Testis (tissue), 3 donors: ENCODE measurements around the gene MORC2. TPM values are rescaled to one million over a fixed set of nuclear protein-coding genes. Genes with fewer than 3 reads are reported as not detected.

Experiments used
- DNase-seq: peaks from one replicate; pipeline ENCODE4 v3.0.0-alpha.2; 2019
- H3K27ac ChIP-seq, 2 donors: fragments of 200-600 bp; sonication (generic); one replicate each; pipeline ENCODE4 v1.5.1; 2019
- H3K27me3 ChIP-seq: fragments of 200-600 bp; sonication (generic); one replicate; pipeline ENCODE4 v1.5.1; 2019
- H3K36me3 ChIP-seq: fragments of 200-600 bp; sonication (generic); one replicate; pipeline ENCODE4 v1.5.1; 2017; ENCODE audit warnings: low read depth; ENCODE audit errors: missing control alignments
- H3K4me1 ChIP-seq: fragments of 200-600 bp; sonication (generic); one replicate; pipeline ENCODE4 v1.5.1; 2019
- H3K4me3 ChIP-seq, 2 donors: fragments of 200-600 bp; sonication (generic); one replicate each; pipeline ENCODE4 v1.5.1; 2017 to 2019
- H3K9me3 ChIP-seq: fragments of 200-600 bp; sonication (generic); one replicate; pipeline ENCODE4 v1.5.1; 2017
- CTCF ChIP-seq, 3 experiments: fragments of 450-650 bp in 2 of 3; fragments of 200-600 bp in 1 of 3; sonication (generic) in 1 of 3; IDR thresholded peaks; one replicate each; pipeline ENCODE4 v1.5.1; 2016 to 2019; ENCODE audit warnings: antibody characterized with exemption in 3 of 3, mild to moderate bottlenecking in 2 of 3, moderate library complexity in 1 of 3
- POLR2A ChIP-seq: fragments of 450-650 bp; IDR thresholded peaks from one replicate; pipeline ENCODE4 v1.6.1; 2017; ENCODE audit warnings: antibody characterized with exemption, mild to moderate bottlenecking, moderate library complexity
- WGBS, 2 donors: methylation state at CpG; one replicate each; pipeline ENCODE4 v1.1.5; 2018; 5-methylcytosine and 5-hydroxymethylcytosine counted together
- intact Hi-C: fragments of 100-400 bp; cut with DNase I; formaldehyde crosslinking; loops from one replicate; pipeline ENCODE4 v1.15.1; 2023; ENCODE audit warnings: low total_unique reads
- polyA plus RNA-seq: library from polyadenylated mRNA; stranded (reverse); fragments of 350-450 nt; fragmentation: Illumina TruSeq; extraction: RNeasy Lipid Tissue Mini Kit (QIAGEN cat#74804); gene quantifications from one replicate; pipeline ENCODE4 v1.2.3, GENCODE V29; 2014; ENCODE audit warnings: low read depth, low replicate concordance; ENCODE audit not compliant: insufficient read depth
- total RNA-seq, 2 donors: library from RNA; depleted of rRNA; stranded (reverse); fragments of >200 nt; gene quantifications; one replicate each; pipeline ENCODE4 v1.2.3, GENCODE V29; 2016

MORC2 gene
- total and polyA plus RNA-seq, 3 donors from 2014 or later, result 64.8 to 81.0 (median 65.5) TPM

- H3K36me3 ChIP-seq, result no peaks in the 10 kb centered on the region
- 97 to 99% methylated on average over 4 of the region's 4 CpGs for WGBS, 2 donors
- no peaks in the 10 kb centered on the region for H3K9me3 ChIP-seq
- TF ChIP-seq POLR2A (no peak), CTCF (IDR thresholded peaks at IDR 0.05) (no peak)
- DNase-seq, result no peak
- no peak overlapping the region for H3K27ac ChIP-seq
- H3K27me3 ChIP-seq, result no peaks in the 10 kb centered on the region
- H3K4me1 ChIP-seq, result no peaks in the 10 kb centered on the region
- H3K4me3 ChIP-seq, result no peak overlapping the region
- intact Hi-C loops, result no loop called here
These were observed 13.4 kb downstream of the MORC2 start for GRCh38 chr22:30955153-30955552.

GRCh38 chr22:30953206-30953605 lies 15.4 kb downstream of the MORC2 start:
- Histone ChIP-seq H3K36me3 (no peaks in the 10 kb centered on the region), H3K9me3 (no peaks in the 10 kb centered on the region), H3K27me3 (no peaks in the 10 kb centered on the region), H3K4me1 (no peaks in the 10 kb centered on the region), H3K4me3 (no peak overlapping the region), H3K27ac (no peak overlapping the region)
- intact Hi-C loops, result no loop called here
- TF ChIP-seq CTCF (IDR thresholded peaks at IDR 0.05) (no peak), POLR2A (no peak)
- no peak for DNase-seq
- 93 to 100% methylated on average over 2 of the region's 2 CpGs for whole genome bisulfite sequencing, 2 donors

GRCh38 chr22:30949934-30950660 lies 18.5 kb downstream of the MORC2 start:
- no peak for DNase-seq
- no peaks in the 10 kb centered on the region for H3K4me1 ChIP-seq
- no peaks in the 10 kb centered on the region for H3K9me3 ChIP-seq
- no peak for TF ChIP-seq CTCF (IDR thresholded peaks at IDR 0.05)
- no peak for TF ChIP-seq POLR2A
- no peaks in the 10 kb centered on the region for H3K27me3 ChIP-seq
- H3K27ac ChIP-seq, result no peak overlapping the region
- intact Hi-C loops, result loop anchor here (5.0 kb wide), 1 partner anchor 137 kb away; no protein-coding TSS in a partner anchor
- H3K36me3 ChIP-seq, result no peaks in the 10 kb centered on the region
- 77 to 81% methylated on average over 7 of the region's 7 CpGs for WGBS, 2 donors
- no peak overlapping the region for H3K4me3 ChIP-seq

GRCh38 chr22:30948930-30949342 lies 19.6 kb downstream of the MORC2 start:
- Histone ChIP-seq H3K36me3 (no peaks in the 10 kb centered on the region), H3K4me3 (no peak overlapping the region), H3K27me3 (no peaks in the 10 kb centered on the region), H3K27ac (no peak overlapping the region), H3K4me1 (no peaks in the 10 kb centered on the region), H3K9me3 (no peaks in the 10 kb centered on the region)
- intact Hi-C loops, result loop anchor here (5.0 kb wide), 1 partner anchor 138 kb away; no protein-coding TSS in a partner anchor
- WGBS, 2 donors, result 59 to 73% methylated on average over 3 of the region's 3 CpGs
- no peak for TF ChIP-seq CTCF (IDR thresholded peaks at IDR 0.05)
- no peak for TF ChIP-seq POLR2A
- no peak for DNase-seq
